ENCODE results near the gene ABTB2.

DNA sequence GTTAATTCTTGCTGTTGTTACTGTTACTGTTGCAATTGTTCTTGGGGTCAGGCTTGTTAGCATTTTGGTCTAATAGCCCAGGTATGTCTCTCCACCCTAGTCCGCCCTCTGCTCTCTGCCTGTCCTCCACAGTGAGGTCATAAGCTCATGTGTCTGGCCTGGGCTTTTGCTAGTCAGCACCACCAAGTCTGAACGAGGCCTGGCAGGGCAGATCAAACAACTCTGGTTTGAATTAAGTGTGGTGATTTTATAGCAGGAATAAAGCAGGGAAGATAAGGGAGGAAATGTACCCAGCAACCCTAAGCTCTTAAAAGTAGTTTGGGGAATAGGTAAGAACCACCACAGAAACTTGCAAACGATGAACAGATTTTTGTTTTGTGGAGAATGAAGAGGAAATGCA lies 98.7 kb downstream of the ABTB2 start:
- TF ChIP-seq, protein P1, sequence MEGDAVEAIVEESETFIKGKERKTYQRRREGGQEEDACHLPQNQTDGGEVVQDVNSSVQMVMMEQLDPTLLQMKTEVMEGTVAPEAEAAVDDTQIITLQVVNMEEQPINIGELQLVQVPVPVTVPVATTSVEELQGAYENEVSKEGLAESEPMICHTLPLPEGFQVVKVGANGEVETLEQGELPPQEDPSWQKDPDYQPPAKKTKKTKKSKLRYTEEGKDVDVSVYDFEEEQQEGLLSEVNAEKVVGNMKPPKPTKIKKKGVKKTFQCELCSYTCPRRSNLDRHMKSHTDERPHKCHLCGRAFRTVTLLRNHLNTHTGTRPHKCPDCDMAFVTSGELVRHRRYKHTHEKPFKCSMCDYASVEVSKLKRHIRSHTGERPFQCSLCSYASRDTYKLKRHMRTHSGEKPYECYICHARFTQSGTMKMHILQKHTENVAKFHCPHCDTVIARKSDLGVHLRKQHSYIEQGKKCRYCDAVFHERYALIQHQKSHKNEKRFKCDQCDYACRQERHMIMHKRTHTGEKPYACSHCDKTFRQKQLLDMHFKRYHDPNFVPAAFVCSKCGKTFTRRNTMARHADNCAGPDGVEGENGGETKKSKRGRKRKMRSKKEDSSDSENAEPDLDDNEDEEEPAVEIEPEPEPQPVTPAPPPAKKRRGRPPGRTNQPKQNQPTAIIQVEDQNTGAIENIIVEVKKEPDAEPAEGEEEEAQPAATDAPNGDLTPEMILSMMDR (conservative IDR thresholded peaks at IDR 0.05; ENCODE audit: low read depth, low read length): no peak
- TF ChIP-seq EZH2 (IDR thresholded peaks at IDR 0.05; ENCODE audit: borderline replicate concordance, low read depth, low read length, poor library complexity, severe bottlenecking): no peak

All from A673 (cell line).